ENCODE measurements around the gene SLC4A5.

- TF ChIP-seq SMC3 (IDR thresholded peaks at IDR 0.05) (no peak), CTCF (IDR thresholded peaks at IDR 0.05) (no peak), MAX (IDR thresholded peaks at IDR 0.05) (no peak), PHF8 (IDR thresholded peaks at IDR 0.05; ENCODE audit: borderline replicate concordance, low read depth) (no peak), POLR2A (IDR thresholded peaks at IDR 0.05; ENCODE audit: low read length) (no peak), RAD21 (conservative IDR thresholded peaks at IDR 0.05 in 1 of 2, IDR thresholded peaks at IDR 0.05 in 1 of 2) (no peak), JUN (IDR thresholded peaks at IDR 0.05) (no peak), ELK1 (IDR thresholded peaks at IDR 0.05; ENCODE audit: low read depth, low read length) (no peak), USF2 (IDR thresholded peaks at IDR 0.05) (no peak), POLR2AphosphoS2 (conservative IDR thresholded peaks at IDR 0.05; ENCODE audit: low read length) (no peak)
Measured at GRCh38 chr2:74327199-74327598, 16.0 kb downstream of the SLC4A5 start.

All from A549 (cell line).